Raji (cell line): ENCODE measurements around the gene TXNDC16.

Experiments used
- POLR2A ChIP-seq: IDR thresholded peaks from 2 replicates; pipeline ENCODE4 v1.6.1; 2011; ENCODE audit warnings: low read depth, low read length, control low read depth; ENCODE audit not compliant: insufficient read depth

TXNDC16 gene

GRCh38 chr14:52552063-52552988 is at the start of gene TXNDC16, which contains the start of gene GPR137C:
TXNDC16 (minus strand) TSS chr14:52552505; CDS start chr14:52543557, 8,948 bp downstream.
GPR137C (plus strand) TSS chr14:52552836; CDS start chr14:52553148, 312 bp downstream.
- peak; percentile 98 for TF ChIP-seq POLR2A

- no peak for TF ChIP-seq POLR2A
These were observed 47.7 kb upstream of the TXNDC16 start for GRCh38 chr14:52599974-52600373.

GRCh38 chr14:52598568-52598967 is 46.3 kb upstream of the TXNDC16 start:
- TF ChIP-seq POLR2A = no peak

- no peak for TF ChIP-seq POLR2A
These were observed 44.6 kb upstream of the TXNDC16 start for GRCh38 chr14:52596861-52597260.

GRCh38 chr14:52596320-52596719 is 44.0 kb upstream of the TXNDC16 start:
- TF ChIP-seq POLR2A = no peak

- no peak for TF ChIP-seq POLR2A
These were observed 38.0 kb upstream of the TXNDC16 start for GRCh38 chr14:52590318-52590717.

- TF ChIP-seq POLR2A = no peak
These were observed 37.3 kb upstream of the TXNDC16 start for GRCh38 chr14:52589646-52590045.

GRCh38 chr14:52583544-52583943 is 31.2 kb upstream of the TXNDC16 start:
- TF ChIP-seq POLR2A = no peak

- no peak for TF ChIP-seq POLR2A
These were observed 23.6 kb upstream of the TXNDC16 start for GRCh38 chr14:52575858-52576257.

- TF ChIP-seq POLR2A = no peak
These were observed 10.8 kb upstream of the TXNDC16 start for GRCh38 chr14:52563120-52563519.

- no peak for TF ChIP-seq POLR2A
These were observed 6.4 kb upstream of the TXNDC16 start for GRCh38 chr14:52558688-52559087.

- no peak for TF ChIP-seq POLR2A
These were observed 1.6 kb upstream of the TXNDC16 start for GRCh38 chr14:52553671-52554575.

GRCh38 chr14:52553002-52553670 is 831 bp upstream of the TXNDC16 start:
- no peak for TF ChIP-seq POLR2A

- TF ChIP-seq POLR2A = no peak
These were observed 626 bp downstream of the TXNDC16 start for GRCh38 chr14:52551696-52552062.

- no peak for TF ChIP-seq POLR2A
These were observed 1.1 kb downstream of the TXNDC16 start for GRCh38 chr14:52551205-52551604.

- no peak for TF ChIP-seq POLR2A
These were observed 1.6 kb downstream of the TXNDC16 start for GRCh38 chr14:52550661-52551060.

- no peak for TF ChIP-seq POLR2A
These were observed 4.8 kb downstream of the TXNDC16 start for GRCh38 chr14:52547526-52547925.
